HUES6 (cell line): ENCODE measurements around the gene MFAP4.
A peak's percentile ranks its signal among the peaks of the same experiment; 100 is the strongest.

Source experiments
- H3K27ac ChIP-seq: 2 replicates; pipeline ENCODE4 v1.7.0; 2013; ENCODE audit warnings: low read depth, mild to moderate bottlenecking, low read length, inconsistent platforms
- H3K27me3 ChIP-seq: 2 replicates; pipeline ENCODE4 v1.6.1; 2013; ENCODE audit warnings: low read length; ENCODE audit not compliant: control insufficient read depth, insufficient read depth
- H3K36me3 ChIP-seq: 2 replicates; pipeline ENCODE4 v1.6.1; 2013; ENCODE audit warnings: low read length; ENCODE audit not compliant: control insufficient read depth, insufficient read depth
- H3K4me1 ChIP-seq: 2 replicates; pipeline ENCODE4 v1.6.1; 2013; ENCODE audit warnings: low read length; ENCODE audit not compliant: control insufficient read depth, insufficient read depth
- H3K4me3 ChIP-seq: 2 replicates; pipeline ENCODE4 v1.5.1; 2013; ENCODE audit warnings: low read depth, low read length
- H3K9ac ChIP-seq: one replicate; pipeline ENCODE4 v1.6.1; 2013; ENCODE audit warnings: mild to moderate bottlenecking, low read length
- H3K9me3 ChIP-seq: 2 replicates; pipeline ENCODE4 v1.6.1; 2013; ENCODE audit warnings: low read depth, low read length; ENCODE audit not compliant: control insufficient read depth, insufficient read depth

Gene MFAP4

GRCh38 chr17:19409066-19409465 lies 22.1 kb upstream of the MFAP4 start:
- H3K36me3 ChIP-seq: no peaks in the 10 kb centered on the region
- H3K9me3 ChIP-seq: no peaks in the 10 kb centered on the region
- H3K4me1 ChIP-seq: peaks cover 11% of the 10 kb centered on the region
- no peak overlapping the region for H3K4me3 ChIP-seq
- no peaks in the 10 kb centered on the region for H3K27me3 ChIP-seq
- H3K9ac ChIP-seq: peak overlapping the region; percentile 20
- no peak overlapping the region for H3K27ac ChIP-seq

- H3K4me1 ChIP-seq: peaks cover 11% of the 10 kb centered on the region
- H3K27ac ChIP-seq: no peak overlapping the region
- no peak overlapping the region for H3K4me3 ChIP-seq
- H3K36me3 ChIP-seq: no peaks in the 10 kb centered on the region
- no peak overlapping the region for H3K9ac ChIP-seq
- H3K9me3 ChIP-seq: no peaks in the 10 kb centered on the region
- no peaks in the 10 kb centered on the region for H3K27me3 ChIP-seq
These were observed 21.3 kb upstream of the MFAP4 start for GRCh38 chr17:19408346-19408710.

- H3K9me3 ChIP-seq: no peaks in the 10 kb centered on the region
- no peaks in the 10 kb centered on the region for H3K36me3 ChIP-seq
- no peak overlapping the region for H3K4me3 ChIP-seq
- no peaks in the 10 kb centered on the region for H3K27me3 ChIP-seq
- H3K9ac ChIP-seq: no peak overlapping the region
- H3K4me1 ChIP-seq: peaks cover 11% of the 10 kb centered on the region
- H3K27ac ChIP-seq: no peak overlapping the region
These were observed 20.8 kb upstream of the MFAP4 start for GRCh38 chr17:19407601-19408345.

- Histone ChIP-seq H3K27ac (no peak overlapping the region), H3K36me3 (no peaks in the 10 kb centered on the region), H3K27me3 (no peaks in the 10 kb centered on the region), H3K4me3 (no peak overlapping the region), H3K4me1 (peaks cover 4% of the 10 kb centered on the region; the same call in 1 of the 2 replicates), H3K9me3 (no peaks in the 10 kb centered on the region), H3K9ac (no peak overlapping the region)
These were observed 18.1 kb upstream of the MFAP4 start for GRCh38 chr17:19405114-19405513.

GRCh38 chr17:19404264-19404663 lies 17.3 kb upstream of the MFAP4 start:
- Histone ChIP-seq H3K9ac (no peak overlapping the region), H3K4me3 (no peak overlapping the region), H3K36me3 (no peaks in the 10 kb centered on the region), H3K9me3 (no peaks in the 10 kb centered on the region), H3K27ac (no peak overlapping the region), H3K4me1 (no peaks in the 10 kb centered on the region), H3K27me3 (no peaks in the 10 kb centered on the region)

- Histone ChIP-seq H3K9me3 (no peaks in the 10 kb centered on the region), H3K27ac (no peak overlapping the region), H3K4me3 (no peak overlapping the region), H3K27me3 (no peaks in the 10 kb centered on the region), H3K36me3 (no peaks in the 10 kb centered on the region), H3K4me1 (peaks cover 6% of the 10 kb centered on the region), H3K9ac (no peak overlapping the region)
These were observed 16.0 kb upstream of the MFAP4 start for GRCh38 chr17:19403021-19403420.

GRCh38 chr17:19402171-19402570 lies 15.2 kb upstream of the MFAP4 start:
- H3K4me1 ChIP-seq: peaks cover 13% of the 10 kb centered on the region
- H3K27me3 ChIP-seq: no peaks in the 10 kb centered on the region
- no peaks in the 10 kb centered on the region for H3K36me3 ChIP-seq
- no peak overlapping the region for H3K9ac ChIP-seq
- H3K27ac ChIP-seq: no peak overlapping the region
- H3K9me3 ChIP-seq: no peaks in the 10 kb centered on the region
- H3K4me3 ChIP-seq: no peak overlapping the region

- H3K36me3 ChIP-seq: no peaks in the 10 kb centered on the region
- no peak overlapping the region for H3K4me3 ChIP-seq
- H3K9ac ChIP-seq: no peak overlapping the region
- H3K27ac ChIP-seq: no peak overlapping the region
- H3K4me1 ChIP-seq: peaks cover 13% of the 10 kb centered on the region
- no peaks in the 10 kb centered on the region for H3K9me3 ChIP-seq
- H3K27me3 ChIP-seq: no peaks in the 10 kb centered on the region
These were observed 14.5 kb upstream of the MFAP4 start for GRCh38 chr17:19401321-19402010.

- Histone ChIP-seq H3K4me1 (peaks cover 13% of the 10 kb centered on the region), H3K9ac (no peak overlapping the region), H3K4me3 (no peak overlapping the region), H3K27ac (no peak overlapping the region), H3K9me3 (no peaks in the 10 kb centered on the region), H3K36me3 (no peaks in the 10 kb centered on the region), H3K27me3 (no peaks in the 10 kb centered on the region)
These were observed 12.9 kb upstream of the MFAP4 start for GRCh38 chr17:19399750-19400450.

GRCh38 chr17:19398301-19399181 lies 11.6 kb upstream of the MFAP4 start:
- no peak overlapping the region for H3K27ac ChIP-seq
- H3K4me1 ChIP-seq: peaks cover 13% of the 10 kb centered on the region
- no peaks in the 10 kb centered on the region for H3K9me3 ChIP-seq
- H3K27me3 ChIP-seq: no peaks in the 10 kb centered on the region
- no peaks in the 10 kb centered on the region for H3K36me3 ChIP-seq
- no peak overlapping the region for H3K4me3 ChIP-seq
- no peak overlapping the region for H3K9ac ChIP-seq
